Measurements from ENCODE around the gene ARSB.
"Not testable (repeated sequence)": the region's sequence is repeated elsewhere in the genome, so short reads cannot be mapped to it uniquely, and the experiment has no call there.

ARSB gene

GRCh38 chr5:78995521-78996007 is 10.5 kb upstream of the ARSB start:
- no peak for DNase-seq (ENCODE audit: low spot score)

GRCh38 chr5:78993165-78993564 is 8.1 kb upstream of the ARSB start:
- DNase-seq (ENCODE audit: low spot score), result no peak

GRCh38 chr5:78992146-78992545 is 7.0 kb upstream of the ARSB start:
- no peak for DNase-seq (ENCODE audit: low spot score)

GRCh38 chr5:78989080-78989479 is 4.0 kb upstream of the ARSB start:
- no peak for DNase-seq (ENCODE audit: low spot score)

- no peak for DNase-seq (ENCODE audit: low spot score)
Measured at GRCh38 chr5:78985725-78986223, 664 bp upstream of the ARSB start.

- DNase-seq (ENCODE audit: low spot score), result peak; percentile 93
Measured at GRCh38 chr5:78984439-78985115, 533 bp downstream of the ARSB start.

- no peak for DNase-seq (ENCODE audit: low spot score)
Measured at GRCh38 chr5:78983601-78984438, 1.3 kb downstream of the ARSB start.

- DNase-seq (ENCODE audit: low spot score), result not testable (repeated sequence)
Measured at GRCh38 chr5:78983194-78983593, 1.9 kb downstream of the ARSB start.

GRCh38 chr5:78979909-78980308 is 5.2 kb downstream of the ARSB start:
- DNase-seq (ENCODE audit: low spot score), result no peak

GRCh38 chr5:78979117-78979742 is 5.9 kb downstream of the ARSB start:
- DNase-seq (ENCODE audit: low spot score), result no peak

GRCh38 chr5:78975035-78975434 is 10.1 kb downstream of the ARSB start:
- no peak for DNase-seq (ENCODE audit: low spot score)

- no peak for DNase-seq (ENCODE audit: low spot score)
Measured at GRCh38 chr5:78974601-78975000, 10.5 kb downstream of the ARSB start.

- DNase-seq (ENCODE audit: low spot score), result no peak
Measured at GRCh38 chr5:78974011-78974410, 11.1 kb downstream of the ARSB start.

GRCh38 chr5:78972654-78973428 is 12.3 kb downstream of the ARSB start:
- peak; percentile 38 for DNase-seq (ENCODE audit: low spot score)

GRCh38 chr5:78971998-78972397 is 13.1 kb downstream of the ARSB start:
- DNase-seq (ENCODE audit: low spot score), result no peak

- no peak for DNase-seq (ENCODE audit: low spot score)
Measured at GRCh38 chr5:78968781-78969180, 16.3 kb downstream of the ARSB start.

GRCh38 chr5:78964889-78965288 is 20.2 kb downstream of the ARSB start:
- peak; percentile 53 for DNase-seq (ENCODE audit: low spot score)

GRCh38 chr5:78961743-78962142 is 23.4 kb downstream of the ARSB start:
- DNase-seq (ENCODE audit: low spot score), result no peak

- no peak for DNase-seq (ENCODE audit: low spot score)
Measured at GRCh38 chr5:78959767-78960166, 25.3 kb downstream of the ARSB start.

- no peak for DNase-seq (ENCODE audit: low spot score)
Measured at GRCh38 chr5:78958672-78959445, 26.3 kb downstream of the ARSB start.

- DNase-seq (ENCODE audit: low spot score), result no peak
Measured at GRCh38 chr5:78956901-78957300, 28.2 kb downstream of the ARSB start.
